ENCODE results near the gene G6PD. TPM values are rescaled to one million over a fixed set of nuclear protein-coding genes. Genes with fewer than 3 reads are reported as not detected.

Gene G6PD
- total RNA-seq, 3 donors from 2014 or later = 28.0 to 34.4 (median 33.9) TPM

DNA sequence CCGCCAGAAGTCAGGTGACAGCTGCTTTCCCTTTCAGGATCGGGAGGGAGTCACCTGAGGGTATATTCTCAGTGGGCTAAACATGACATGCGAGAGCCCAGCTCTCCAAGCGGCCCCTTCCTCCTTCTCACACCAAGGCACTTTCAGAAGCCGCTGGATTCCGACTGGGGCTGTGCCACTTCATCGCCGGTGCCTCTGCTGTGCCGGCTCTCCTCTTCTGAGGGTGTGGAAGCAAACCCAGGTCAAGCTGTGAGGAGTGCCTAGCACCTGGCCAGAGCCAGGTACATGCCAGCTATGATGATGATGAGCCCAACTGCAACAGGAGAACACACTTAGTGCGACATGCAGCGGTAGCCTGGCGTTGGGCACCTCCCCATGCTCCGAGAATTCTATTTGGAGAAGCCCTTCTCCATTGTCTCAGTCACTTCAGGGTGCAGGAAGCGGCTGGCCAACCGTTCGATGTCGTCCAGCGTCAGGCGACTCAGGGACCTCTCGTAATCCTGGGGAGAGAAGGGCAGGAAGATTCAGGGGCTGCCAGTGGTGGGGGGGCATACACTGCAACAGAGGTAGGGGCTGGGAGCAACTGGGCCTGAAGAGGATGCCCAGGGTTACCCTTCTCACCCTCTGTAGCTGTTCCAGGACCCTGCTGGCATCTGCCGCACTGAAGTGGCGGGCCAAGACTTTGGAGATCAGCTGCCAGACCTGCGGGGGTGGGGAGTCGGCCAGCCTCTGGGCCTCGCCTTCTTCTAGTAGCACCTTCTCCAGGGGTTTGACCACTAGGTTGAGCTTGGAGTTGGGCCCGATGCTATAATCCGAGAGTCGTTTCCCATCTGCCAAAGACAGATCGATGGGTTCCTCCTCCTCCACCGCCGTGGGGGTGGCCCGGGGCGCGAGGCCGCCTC, 61.2 kb downstream of the G6PD start:
- DNase-seq = no peak
- H3K36me3 ChIP-seq (ENCODE audit: low read depth) = no peaks in the 10 kb centered on the region
- no peaks in the 10 kb centered on the region for H3K9me3 ChIP-seq
- TF ChIP-seq, protein P1, sequence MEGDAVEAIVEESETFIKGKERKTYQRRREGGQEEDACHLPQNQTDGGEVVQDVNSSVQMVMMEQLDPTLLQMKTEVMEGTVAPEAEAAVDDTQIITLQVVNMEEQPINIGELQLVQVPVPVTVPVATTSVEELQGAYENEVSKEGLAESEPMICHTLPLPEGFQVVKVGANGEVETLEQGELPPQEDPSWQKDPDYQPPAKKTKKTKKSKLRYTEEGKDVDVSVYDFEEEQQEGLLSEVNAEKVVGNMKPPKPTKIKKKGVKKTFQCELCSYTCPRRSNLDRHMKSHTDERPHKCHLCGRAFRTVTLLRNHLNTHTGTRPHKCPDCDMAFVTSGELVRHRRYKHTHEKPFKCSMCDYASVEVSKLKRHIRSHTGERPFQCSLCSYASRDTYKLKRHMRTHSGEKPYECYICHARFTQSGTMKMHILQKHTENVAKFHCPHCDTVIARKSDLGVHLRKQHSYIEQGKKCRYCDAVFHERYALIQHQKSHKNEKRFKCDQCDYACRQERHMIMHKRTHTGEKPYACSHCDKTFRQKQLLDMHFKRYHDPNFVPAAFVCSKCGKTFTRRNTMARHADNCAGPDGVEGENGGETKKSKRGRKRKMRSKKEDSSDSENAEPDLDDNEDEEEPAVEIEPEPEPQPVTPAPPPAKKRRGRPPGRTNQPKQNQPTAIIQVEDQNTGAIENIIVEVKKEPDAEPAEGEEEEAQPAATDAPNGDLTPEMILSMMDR (IDR thresholded peaks at IDR 0.05) = no peak
- no peak for ATAC-seq
- H3K4me3 ChIP-seq = peak overlapping the region; percentile 65
- no peaks in the 10 kb centered on the region for H3K4me1 ChIP-seq (ENCODE audit: low read depth)
- intact Hi-C loops (cut with DNase I, micrococcal nuclease) = no loop called here

DNA sequence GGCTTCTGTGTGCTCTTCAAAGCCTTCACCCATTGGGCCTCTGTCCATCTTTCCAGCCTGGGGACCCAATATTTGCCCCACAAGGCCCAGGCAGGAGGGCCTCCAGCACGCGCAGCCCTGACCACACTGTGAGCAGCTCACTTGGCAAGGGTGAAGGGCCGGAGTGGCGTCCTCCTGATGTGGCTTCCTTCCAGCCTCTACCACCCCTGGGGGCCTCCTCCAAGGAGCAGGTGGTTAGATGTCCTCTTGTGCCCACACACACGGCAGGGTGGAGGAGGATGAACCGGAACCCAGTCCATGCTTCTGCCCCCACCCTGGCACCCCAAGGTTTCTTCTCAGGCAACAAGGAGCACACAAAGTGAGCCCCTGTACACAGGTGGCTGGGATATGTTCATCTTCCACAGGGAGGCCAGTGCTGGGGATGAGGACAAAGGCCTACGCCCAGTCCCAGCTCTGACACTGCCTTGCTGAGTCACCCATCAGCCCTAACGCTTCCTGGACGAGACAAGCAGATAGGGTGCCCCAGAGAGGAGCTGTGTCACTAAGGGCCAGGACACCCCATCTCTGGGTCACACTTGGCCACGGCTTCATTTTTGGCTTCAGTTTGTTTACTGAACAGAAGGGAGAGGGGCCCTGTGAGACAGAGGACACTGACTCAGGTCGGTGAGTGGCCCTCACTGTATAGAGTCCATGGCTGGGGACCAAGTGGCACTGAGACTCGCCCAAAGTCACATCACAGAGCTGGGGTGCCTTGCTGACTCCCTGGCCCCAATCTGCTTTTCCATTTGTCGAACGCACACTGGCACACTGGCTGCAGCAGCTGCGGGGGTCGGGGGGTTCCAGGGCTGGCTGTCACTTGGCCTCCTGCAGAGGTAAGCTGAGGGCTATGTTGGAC, 62.1 kb downstream of the G6PD start:
- H3K36me3 ChIP-seq (ENCODE audit: low read depth) = no peaks in the 10 kb centered on the region
- no peaks in the 10 kb centered on the region for H3K9me3 ChIP-seq
- no peak overlapping the region for H3K4me3 ChIP-seq
- TF ChIP-seq, protein P1 (IDR thresholded peaks at IDR 0.05) = no peak
- intact Hi-C loops (cut with DNase I, micrococcal nuclease) = no loop called here
- DNase-seq (no peak), ATAC-seq (peak; percentile 58)
- no peaks in the 10 kb centered on the region for H3K4me1 ChIP-seq (ENCODE audit: low read depth)

DNA sequence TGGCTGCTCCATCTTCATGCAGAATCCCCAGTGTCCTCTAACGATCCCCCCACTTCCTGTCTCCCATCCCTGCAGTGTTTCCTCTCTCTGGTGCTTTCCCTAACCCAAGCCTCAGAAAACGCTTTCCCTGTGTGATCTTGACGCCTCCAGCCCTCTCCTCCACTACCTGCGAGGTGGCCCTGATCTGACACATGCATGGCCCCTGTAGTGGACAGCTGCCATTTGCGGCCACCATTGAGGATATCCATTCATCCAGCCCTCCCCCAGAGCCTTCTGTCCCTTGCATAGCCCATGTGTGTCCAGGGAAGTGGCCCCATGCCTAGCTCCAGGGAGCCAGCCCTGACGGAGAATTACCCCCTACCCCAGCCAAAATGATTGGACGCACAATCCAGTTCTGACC, 63.3 kb downstream of the G6PD start:
- H3K9me3 ChIP-seq = no peaks in the 10 kb centered on the region

DNA sequence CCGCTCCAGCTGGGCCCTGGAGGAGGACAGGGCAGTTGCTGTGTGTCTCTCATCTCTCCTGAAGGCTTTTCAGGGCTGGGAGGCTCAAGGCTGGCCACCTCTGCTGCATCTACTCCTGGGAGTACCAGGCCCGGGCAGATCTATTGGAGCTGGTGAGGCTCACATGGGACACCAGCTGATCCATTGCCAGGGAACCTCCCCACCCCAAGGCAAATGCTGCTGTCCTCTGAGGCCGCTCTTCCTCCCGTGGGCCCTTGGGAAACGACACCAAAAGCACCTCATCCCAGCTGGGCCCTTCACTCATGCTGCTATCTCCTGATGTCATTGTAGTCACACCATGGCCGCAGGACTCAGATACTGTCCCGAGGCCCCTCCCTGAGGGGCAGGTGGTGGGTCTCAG, 63.9 kb downstream of the G6PD start:
- TF ChIP-seq, protein P1 (IDR thresholded peaks at IDR 0.05) = no peak
- ATAC-seq (no peak), DNase-seq (no peak)
- no peak overlapping the region for H3K4me3 ChIP-seq
- no peaks in the 10 kb centered on the region for H3K9me3 ChIP-seq
- intact Hi-C loops (cut with DNase I, micrococcal nuclease) = no loop called here
- H3K36me3 ChIP-seq (ENCODE audit: low read depth) = no peaks in the 10 kb centered on the region
- no peaks in the 10 kb centered on the region for H3K4me1 ChIP-seq (ENCODE audit: low read depth)

More for the DNA sequence above, 63.3 kb downstream of the G6PD start:
- TF ChIP-seq, protein P1 (IDR thresholded peaks at IDR 0.05) = no peak
- intact Hi-C loops (cut with DNase I, micrococcal nuclease) = no loop called here
- H3K36me3 ChIP-seq (ENCODE audit: low read depth) = no peaks in the 10 kb centered on the region
- DNase-seq (no peak), ATAC-seq (no peak)
- H3K4me1 ChIP-seq (ENCODE audit: low read depth) = no peaks in the 10 kb centered on the region
- no peak overlapping the region for H3K4me3 ChIP-seq

DNA sequence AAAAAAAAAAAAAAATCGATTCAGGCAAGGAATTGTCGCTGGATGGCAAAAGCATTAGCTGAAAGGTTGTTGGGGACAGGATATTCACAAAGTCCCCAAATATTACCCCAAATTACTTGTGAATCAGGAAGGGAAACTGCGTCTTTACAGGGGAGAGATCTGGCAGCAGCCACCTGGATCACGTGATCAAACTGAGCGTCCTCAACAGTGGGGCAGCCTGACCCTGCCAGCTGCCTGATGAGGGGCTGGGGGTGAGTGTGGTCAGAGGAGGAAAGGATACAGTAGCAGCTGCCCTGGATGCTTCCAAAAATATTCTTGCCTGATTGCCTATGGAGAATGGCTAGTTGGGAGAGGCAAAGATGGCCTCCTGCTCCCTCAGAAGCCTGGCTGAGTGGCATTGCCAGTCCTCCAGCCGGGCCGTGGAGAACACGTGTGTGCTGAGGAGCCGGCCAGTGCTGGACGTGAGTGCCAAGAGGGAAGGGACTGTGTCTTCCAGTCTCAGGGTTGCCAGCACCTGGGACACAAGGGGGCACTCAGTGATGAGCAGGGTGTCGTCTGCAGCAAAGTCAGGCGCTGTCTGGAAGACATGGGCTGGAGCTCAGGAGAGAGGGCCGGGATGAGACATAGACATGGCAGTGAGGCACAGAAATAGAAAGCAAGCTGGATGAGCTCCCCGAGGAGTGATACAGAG, 64.6 kb downstream of the G6PD start:
- ATAC-seq (no peak), DNase-seq (no peak)
- no peaks in the 10 kb centered on the region for H3K36me3 ChIP-seq (ENCODE audit: low read depth)
- H3K4me1 ChIP-seq (ENCODE audit: low read depth) = no peaks in the 10 kb centered on the region
- TF ChIP-seq, protein P1 (IDR thresholded peaks at IDR 0.05) = no peak
- H3K4me3 ChIP-seq = no peak overlapping the region
- intact Hi-C loops (cut with DNase I, micrococcal nuclease) = no loop called here
- H3K9me3 ChIP-seq = no peaks in the 10 kb centered on the region
